HG02759 (cell line): ENCODE measurements around the gene MRFAP1L1.
A peak's percentile ranks its signal among the peaks of the same experiment; 100 is the strongest.

Experiments
- ATAC-seq: cut with Tn5 transposase; IDR thresholded peaks from one replicate; pipeline ENCODE4 v1.9.1; 2021; ENCODE audit warnings: mild to moderate bottlenecking, moderate library complexity; ENCODE audit not compliant: unreplicated experiment

Gene MRFAP1L1

DNA sequence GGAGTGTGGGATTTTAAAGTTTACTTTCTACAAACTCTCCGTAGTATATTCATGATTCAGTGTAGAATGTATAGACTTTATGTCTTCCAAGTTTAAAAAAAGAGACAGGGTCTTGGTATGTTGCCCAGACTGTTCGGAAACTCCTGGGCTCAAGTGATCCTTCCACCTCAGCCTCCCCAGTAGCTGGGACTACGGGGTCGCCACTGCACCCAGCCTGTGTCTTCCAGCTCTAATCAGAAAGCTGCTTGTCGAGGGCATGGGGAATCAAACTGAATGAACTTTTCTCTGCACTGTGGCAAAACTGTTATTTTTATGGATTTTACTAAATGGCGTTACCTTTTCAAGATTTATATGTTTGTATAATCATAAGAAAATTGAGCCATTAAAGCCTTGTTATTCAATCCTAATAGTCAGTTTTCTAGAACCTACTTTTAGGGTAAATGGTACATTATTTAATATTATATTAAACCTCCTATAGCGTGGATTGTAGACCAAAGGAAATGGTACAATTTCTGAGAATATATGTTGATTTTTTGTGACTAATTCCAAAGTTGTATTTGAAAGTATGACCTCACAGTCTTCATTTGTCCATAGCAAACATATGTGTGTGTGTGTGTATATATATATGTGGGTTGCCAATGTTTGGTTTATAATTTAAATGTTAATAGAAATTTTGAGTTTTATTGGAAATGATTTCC, 7.4 kb upstream of the MRFAP1L1 start:
- no peak for ATAC-seq

DNA sequence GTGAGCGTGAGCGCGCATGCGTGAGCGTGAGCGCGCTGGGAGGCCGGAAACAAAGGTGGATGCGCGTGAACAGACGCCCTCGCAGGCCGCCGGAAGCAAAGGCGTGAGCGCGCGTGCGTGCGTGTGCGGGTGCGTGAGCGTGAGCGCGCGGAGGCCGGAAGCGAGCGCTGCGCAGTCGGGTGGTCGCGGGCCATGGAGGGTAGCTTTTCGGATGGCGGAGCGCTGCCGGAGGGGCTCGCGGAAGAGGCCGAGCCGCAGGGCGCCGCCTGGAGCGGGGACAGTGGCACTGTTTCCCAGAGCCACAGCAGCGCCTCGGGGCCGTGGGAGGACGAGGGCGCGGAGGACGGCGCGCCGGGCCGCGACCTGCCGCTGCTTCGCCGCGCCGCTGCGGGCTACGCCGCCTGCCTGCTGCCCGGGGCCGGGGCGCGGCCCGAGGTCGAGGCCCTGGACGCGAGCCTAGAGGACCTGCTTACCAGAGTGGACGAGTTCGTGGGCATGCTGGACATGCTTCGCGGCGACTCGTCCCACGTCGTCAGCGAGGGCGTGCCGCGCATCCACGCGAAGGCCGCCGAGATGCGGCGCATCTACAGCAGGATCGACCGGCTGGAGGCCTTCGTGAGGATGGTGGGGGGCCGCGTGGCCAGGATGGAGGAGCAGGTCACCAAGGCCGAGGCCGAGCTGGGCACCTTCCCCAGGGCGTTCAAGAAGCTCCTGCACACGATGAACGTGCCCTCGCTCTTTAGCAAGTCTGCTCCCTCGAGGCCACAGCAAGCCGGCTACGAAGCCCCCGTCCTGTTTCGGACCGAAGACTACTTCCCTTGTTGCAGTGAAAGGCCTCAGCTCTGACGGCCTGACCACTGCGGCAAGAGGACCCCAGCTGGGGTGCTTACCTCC, 6.6 kb upstream of the MRFAP1L1 start, which contains the start of gene BLOC1S4:
TSS of gene BLOC1S4 (plus strand) at position 157 of the 894 bp plus-strand sequence. CDS start at position 193, 36 bp downstream.
- ATAC-seq = peak; percentile 89

DNA sequence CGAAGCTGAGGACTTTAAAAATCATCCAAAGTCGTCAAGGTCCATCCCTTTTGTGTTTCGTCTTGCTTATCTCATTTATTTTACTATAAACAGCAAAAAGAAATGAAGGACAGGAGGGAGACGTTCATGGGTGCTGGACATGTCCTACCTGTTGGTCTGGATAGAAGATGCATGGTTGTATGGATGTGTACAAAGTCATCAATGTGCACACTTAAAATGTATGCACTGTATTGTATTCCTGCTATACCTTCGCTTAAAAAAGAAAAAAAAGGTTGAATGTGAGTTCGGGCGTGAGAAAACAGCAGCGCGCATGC, 6.0 kb upstream of the MRFAP1L1 start:
- ATAC-seq = no peak

DNA sequence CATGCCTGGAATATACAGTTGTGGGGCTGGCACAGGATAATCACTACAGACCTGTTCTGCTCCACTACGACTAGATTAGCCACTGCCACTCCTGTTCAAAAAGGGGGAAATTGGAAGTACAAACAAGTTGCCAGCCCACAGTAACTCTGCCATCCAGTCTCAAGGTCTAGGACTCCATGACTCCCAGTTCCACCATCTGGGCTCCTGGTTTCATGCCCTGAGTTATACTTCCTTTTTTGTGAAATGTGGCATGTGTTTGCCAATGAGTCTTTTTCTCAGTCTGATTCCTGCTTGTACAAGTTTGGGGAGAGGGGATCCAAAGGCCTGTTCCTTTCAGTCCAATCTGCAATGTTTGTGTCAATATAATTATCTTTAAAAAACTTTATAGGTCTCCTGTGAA, 5.3 kb upstream of the MRFAP1L1 start:
- ATAC-seq = no peak

DNA sequence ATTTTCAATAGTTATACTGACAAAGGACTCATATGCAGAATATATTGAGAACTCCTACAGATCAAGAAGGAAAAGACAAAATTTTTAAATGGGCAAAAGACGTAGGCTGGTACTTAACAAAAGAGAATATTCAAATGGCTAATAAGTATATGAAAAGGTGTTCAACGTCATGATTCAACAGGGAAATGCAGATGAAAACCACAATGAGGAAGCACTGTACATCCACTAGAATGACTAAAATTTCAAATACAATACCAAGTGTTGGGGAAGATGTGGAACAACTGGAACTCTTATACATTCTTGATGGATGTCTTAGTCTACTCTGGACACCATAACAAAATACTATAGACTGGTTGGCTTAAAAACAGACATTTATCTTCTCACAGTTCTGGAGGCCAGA, 1.3 kb upstream of the MRFAP1L1 start:
- no peak for ATAC-seq

DNA sequence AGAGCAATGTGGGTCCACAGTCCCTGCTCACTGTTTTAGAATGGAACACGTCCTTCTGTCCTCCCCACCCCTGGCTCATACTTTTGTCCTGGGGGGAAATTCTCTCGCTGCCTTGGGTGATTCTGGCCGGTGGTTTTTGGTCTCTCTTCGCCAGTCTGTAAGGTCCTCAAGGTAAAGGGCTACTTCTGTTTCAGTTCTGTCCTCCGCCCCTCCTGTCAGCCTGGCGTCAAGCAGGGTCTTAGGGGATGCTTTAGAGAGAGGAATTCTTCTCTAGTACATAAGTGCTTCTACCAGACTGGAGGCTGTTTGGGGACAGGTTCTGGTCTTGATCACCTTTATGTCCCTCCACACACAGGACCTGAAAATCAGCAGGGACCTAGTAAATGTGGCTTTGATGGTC, 617 bp upstream of the MRFAP1L1 start:
- peak; percentile 18 for ATAC-seq

DNA sequence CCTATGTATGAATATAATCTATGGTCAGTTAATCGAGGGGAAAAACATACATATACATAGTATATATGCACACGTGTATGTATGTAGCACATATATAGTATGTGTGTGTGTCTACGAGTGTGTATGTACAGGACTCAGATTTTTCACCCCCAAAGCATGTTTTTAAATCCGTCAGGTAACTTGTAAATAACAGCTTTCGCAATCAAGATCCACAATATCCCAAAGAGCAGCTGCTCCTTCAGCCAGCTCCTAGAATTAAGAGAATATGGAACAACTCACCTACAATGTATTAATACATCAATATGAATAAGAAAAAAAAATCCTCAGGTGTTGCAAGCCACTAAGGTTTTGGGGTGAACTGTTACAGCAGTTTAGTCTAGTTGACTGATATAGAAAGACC, 3.5 kb downstream of the MRFAP1L1 start:
- ATAC-seq = no peak

DNA sequence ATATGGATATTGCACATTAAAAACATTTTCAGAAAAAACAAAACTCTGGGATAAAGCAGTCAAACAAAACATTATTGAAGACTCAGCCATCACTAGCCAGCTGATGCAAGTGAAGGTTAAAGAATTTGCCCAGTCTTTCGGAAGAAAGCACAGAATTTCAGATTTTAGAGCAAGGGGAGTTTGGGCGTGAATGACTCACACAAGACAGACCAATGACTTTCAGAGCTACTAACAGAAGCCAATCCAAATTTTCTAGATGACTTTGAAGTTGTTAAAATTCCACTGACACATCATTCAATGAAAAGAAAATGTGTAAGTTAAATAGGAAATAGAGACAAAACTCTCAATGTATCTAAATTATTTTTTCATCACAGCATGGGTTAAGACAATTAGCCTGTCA, 4.0 kb downstream of the MRFAP1L1 start:
- no peak for ATAC-seq

DNA sequence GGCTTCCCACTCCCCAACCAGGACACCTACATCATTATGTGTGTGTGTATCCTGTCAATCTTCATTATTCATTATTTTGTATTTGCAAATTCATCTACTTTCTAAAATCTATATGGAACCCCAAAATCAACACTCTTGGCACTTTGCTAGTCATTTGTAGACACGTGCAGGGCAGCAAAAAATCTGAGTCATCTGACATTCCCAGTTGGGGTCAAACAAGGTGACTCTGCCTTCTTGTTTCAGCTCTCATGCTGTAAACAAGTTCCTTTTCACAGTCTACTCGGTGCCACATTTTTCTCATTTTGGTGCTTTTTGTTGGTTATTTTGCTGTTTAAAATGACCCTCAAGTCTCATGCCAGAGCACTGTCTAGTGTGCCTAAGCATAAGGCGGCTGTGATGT, 5.9 kb downstream of the MRFAP1L1 start:
- ATAC-seq = no peak

DNA sequence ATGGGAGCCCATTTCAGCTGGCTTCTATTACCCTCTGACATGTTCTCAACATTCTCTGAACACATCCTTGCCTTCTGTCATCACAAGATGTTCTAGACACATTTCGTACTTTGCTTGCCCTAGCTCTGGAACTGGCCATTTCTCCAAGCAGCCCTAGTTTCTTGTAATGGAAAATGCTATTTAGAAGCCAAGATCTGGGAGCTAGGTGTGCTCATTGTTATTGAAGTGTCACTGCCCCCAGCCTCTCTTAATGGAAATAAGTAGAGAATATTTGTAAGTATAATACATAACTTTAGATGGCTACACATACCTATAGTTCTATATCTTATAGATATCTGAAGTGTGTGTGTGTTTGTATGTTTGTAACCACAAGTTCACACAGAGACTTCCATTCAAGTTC, 6.9 kb downstream of the MRFAP1L1 start:
- no peak for ATAC-seq

DNA sequence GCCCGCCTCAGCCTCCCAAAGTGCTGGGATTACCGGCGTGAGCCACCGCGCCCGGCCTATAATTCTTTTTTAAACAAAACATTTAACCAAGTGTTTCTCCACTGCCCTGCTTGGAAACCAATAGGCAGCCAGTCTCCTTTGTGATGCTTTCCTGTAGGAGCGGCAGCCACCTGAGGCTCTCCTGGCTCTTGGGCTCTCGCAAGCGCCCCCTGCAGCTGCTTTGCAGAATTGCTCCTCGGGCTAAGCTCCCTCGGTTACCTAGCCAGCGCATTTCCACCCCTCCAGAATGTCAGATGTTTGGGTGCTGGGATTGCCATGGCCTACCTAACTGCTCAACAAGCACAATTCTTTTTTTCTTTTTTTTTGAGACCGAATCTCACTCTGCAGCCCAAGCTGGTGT, 8.3 kb downstream of the MRFAP1L1 start:
- no peak for ATAC-seq

DNA sequence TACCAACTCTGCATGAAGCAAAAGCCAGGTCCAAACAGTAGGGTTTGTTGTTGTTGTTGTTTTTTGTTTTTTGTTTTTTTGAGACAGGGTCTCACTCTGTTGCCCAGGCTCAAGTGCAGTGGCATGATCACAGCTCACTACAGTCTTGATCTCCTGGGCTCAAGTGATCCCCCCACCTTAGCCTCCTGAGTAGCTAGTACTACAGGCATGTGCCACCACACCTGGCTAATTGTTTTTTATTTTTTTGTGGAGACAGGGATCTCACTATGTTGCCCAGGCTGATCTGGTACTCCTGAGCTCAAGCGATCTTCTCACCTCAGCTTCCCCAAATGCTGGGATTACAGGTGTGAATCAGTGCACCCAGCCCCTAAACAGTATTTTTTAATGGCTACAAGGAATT, 9.8 kb downstream of the MRFAP1L1 start:
- no peak for ATAC-seq

DNA sequence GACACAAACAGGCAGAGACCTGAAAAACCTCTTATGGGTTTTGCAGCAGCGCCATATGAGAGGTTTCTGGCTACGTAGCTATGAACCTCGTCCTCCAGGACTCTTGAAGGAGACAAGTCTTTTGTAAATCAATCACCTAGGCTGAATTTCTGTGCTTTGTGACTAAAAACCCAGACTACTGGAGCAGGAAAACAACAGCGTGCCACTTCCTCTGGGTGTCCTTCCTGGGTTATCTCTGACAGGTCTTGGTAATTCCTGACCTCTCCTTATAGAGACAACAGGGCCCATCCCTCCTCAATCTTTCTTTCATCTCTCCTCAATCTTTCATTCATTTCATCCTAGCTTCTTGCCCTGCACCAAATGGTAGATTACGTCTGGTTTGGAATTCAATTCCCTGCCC, 10.3 kb downstream of the MRFAP1L1 start:
- ATAC-seq = no peak

DNA sequence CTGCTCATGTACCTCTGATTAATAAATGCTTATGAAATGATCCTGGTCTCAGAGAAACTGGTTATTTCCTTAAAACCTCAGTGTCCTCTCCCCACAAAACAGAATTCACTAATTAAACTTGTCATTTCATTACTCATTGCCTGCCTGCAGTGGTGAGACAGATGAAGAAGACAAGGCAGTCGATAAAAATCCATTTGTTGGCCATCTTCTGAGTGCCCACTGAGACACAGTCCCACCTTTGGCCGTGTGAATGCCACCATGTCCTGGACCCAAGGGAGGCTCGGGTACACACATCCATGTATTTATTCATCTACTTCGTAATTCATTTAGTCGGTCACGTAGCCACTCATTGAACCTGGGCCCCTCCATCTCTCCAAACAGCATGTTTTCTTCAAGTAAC, 12.5 kb downstream of the MRFAP1L1 start:
- ATAC-seq = no peak

DNA sequence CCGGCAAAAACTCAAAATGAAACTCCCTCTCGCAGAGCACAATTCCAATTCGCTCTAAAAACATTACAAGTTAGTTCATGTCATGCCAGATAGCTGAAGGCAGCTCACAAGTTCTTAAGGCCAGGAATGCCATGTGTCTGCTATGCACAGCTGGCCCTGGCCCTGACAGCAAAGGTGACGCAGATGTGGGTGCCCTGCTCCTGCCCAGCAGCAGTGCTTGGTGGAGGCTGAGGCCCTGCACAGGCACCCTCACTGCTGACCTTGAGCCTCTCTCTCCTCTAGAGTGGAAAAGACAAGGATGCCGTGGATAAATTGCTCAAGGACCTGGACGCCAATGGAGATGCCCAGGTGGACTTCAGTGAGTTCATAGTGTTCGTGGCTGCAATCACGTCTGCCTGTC, 13.1 kb downstream of the MRFAP1L1 start:
- ATAC-seq = no peak

DNA sequence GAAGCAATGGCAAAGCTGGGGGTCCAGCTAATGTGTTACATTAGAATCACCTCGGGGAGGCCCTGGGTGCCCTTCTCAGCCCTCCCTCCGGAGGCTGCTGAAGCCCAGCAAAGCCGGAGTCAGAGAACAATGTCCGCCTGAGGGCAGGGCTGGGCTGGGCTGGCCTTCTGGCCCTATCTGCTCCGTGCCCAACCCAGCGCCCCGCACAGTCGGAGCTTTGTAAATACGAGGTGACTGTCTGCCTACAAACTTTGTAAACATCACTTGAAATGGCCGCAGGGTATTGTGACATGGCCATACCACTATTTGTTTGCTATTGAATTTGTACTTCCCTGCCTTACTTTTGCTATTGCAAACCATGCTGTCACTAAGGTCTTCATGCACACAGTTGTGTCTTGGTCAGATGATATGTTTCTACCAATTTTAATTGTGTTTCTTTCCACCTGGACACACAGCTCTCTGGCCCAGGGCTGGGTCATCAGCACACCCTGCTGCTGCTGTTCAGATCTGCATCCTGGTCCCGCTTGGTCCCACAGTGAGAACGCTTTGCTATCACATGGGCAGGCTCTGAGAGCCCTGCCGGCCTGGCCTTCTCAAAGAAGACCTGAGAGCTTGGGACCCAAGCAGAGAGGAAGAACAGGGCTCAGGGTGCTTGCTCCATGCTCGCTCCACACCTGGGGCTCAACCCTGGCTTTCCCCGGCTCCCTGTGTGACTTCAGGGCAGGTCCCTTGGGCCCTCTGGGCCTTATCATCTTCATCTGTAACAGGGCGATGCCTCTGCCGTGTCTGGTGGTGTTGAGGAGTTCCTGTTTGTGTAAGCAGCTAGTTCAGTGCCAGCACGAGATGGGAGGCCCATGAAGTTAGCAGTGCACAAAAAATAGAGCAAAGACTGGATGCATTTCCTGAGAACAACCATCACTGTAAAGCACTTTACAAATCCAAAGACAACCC, 13.7 kb downstream of the MRFAP1L1 start:
- ATAC-seq = no peak

DNA sequence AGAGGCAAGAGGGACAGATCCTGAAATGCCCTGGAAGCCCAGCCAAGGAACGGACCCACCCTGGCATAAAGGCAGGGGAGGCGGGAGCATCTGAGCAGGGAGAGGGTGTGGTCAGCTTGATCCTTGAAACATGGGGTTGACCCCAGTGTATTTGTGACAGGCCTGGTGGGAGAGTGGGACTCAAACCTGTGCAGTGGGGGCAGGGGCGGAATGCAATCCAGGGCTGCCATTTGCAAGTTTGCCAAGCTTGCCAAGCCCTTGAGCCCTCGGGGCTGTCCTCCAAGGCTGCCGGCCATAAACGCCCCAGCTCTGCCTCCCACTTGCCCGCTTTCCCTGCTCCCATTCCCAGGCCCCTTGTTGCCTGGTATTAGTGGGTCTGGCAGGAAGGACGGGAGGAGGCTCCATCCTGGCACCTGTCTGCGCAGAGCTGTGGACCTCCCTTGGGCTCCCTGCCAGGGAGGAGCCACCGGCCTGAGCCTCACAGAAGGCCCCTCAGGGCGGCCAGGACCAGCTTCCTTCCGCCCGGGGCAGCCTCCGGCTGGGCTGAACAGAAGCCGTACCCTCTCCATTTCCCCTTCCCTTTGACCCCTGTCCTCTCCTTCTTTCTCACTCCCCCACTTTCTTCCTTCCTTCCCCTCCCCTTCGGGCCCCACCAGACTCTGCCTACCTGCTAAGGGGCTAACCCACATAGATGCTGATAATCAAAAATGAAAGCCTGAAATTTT, 15.3 kb downstream of the MRFAP1L1 start:
- no peak for ATAC-seq

DNA sequence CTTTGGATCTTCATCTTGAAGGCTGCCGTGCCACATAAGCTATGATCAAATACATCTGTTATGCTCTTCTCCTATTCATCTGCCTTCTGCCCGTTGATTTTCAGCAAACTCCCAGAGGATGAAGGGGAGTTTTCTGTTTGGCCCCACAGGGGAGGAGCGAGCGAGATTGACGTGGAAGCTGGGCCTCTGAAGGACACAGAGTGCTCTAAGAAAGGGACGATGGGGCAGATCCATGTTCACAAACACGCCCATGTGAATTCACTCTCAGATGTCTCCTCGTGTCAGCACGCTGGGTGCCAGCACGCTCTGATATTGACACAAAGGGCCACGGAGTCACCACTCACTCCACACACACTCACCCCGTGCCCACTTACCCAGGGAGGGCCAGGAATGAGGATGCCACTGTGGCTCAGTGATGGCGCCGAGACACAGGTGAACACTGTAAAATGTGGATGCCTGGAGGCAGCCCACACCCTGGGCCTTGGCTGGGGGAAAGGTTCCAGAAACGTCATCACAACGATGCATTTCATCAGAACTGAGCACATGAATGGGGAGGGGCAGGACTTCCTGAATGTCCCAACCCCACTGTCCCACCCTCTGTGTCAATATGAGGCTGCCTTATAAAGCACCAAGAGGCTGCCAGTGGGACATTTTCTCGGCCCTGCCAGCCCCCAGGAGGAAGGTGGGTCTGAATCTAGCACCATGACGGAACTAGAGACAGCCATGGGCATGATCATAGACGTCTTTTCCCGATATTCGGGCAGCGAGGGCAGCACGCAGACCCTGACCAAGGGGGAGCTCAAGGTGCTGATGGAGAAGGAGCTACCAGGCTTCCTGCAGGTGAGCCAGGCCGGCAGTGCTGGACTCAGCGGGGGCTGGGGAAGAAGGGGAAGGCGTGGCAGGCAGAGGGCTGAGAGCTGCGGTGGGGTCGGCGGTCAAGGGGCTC, 16.2 kb downstream of the MRFAP1L1 start, which contains the start of gene S100P:
TSS of gene S100P (plus strand) at position 648 of the 946 bp plus-strand sequence. CDS start at position 703, 55 bp downstream.
- ATAC-seq = no peak

DNA sequence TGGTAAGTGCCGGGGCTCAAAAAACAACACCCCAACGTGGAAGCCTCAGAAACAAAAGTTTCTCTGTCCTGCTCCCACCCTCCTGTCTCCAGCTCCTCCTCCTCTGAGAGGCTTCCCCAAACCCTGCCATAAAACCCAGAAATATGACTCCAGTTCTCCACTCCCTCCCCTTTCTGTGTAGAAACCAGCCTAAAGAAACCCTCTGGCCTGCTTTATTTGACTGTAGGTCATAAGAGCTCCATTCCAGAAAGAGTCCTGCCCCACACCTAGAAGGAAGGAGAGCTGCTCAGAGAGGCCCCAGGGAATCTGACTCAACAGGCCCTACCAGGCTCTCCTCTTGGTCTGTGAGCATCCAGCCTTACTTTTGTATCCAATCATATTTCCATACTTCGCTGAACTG, 16.9 kb downstream of the MRFAP1L1 start:
- no peak for ATAC-seq
